Measurements from ENCODE around the gene CAB39. TPM values are rescaled to one million over a fixed set of nuclear protein-coding genes. Genes with fewer than 3 reads are reported as not detected.
A peak's percentile ranks its signal among the peaks of the same experiment; 100 is the strongest.

CAB39 gene
- total RNA-seq, 1 donor from 2014 or later = 92.2 TPM

- TF ChIP-seq, protein P1, sequence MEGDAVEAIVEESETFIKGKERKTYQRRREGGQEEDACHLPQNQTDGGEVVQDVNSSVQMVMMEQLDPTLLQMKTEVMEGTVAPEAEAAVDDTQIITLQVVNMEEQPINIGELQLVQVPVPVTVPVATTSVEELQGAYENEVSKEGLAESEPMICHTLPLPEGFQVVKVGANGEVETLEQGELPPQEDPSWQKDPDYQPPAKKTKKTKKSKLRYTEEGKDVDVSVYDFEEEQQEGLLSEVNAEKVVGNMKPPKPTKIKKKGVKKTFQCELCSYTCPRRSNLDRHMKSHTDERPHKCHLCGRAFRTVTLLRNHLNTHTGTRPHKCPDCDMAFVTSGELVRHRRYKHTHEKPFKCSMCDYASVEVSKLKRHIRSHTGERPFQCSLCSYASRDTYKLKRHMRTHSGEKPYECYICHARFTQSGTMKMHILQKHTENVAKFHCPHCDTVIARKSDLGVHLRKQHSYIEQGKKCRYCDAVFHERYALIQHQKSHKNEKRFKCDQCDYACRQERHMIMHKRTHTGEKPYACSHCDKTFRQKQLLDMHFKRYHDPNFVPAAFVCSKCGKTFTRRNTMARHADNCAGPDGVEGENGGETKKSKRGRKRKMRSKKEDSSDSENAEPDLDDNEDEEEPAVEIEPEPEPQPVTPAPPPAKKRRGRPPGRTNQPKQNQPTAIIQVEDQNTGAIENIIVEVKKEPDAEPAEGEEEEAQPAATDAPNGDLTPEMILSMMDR (IDR thresholded peaks at IDR 0.05; ENCODE audit: borderline replicate concordance) = no peak
- Histone ChIP-seq H3K27me3 (ENCODE audit: low read depth) (no peaks in the 10 kb centered on the region), H3K4me3 (no peak overlapping the region), H3K4me1 (peaks cover 79% of the 10 kb centered on the region), H3K36me3 (peaks cover 3% of the 10 kb centered on the region), H3K27ac (replicated peaks) (peak overlapping the region; percentile 58), H3K9me3 (replicated peaks) (no peaks in the 10 kb centered on the region)
- no peak for DNase-seq
- intact Hi-C loops (cut with micrococcal nuclease) = no loop called here
These were observed 65.1 kb downstream of the CAB39 start for GRCh38 chr2:230777721-230778120.

DNA sequence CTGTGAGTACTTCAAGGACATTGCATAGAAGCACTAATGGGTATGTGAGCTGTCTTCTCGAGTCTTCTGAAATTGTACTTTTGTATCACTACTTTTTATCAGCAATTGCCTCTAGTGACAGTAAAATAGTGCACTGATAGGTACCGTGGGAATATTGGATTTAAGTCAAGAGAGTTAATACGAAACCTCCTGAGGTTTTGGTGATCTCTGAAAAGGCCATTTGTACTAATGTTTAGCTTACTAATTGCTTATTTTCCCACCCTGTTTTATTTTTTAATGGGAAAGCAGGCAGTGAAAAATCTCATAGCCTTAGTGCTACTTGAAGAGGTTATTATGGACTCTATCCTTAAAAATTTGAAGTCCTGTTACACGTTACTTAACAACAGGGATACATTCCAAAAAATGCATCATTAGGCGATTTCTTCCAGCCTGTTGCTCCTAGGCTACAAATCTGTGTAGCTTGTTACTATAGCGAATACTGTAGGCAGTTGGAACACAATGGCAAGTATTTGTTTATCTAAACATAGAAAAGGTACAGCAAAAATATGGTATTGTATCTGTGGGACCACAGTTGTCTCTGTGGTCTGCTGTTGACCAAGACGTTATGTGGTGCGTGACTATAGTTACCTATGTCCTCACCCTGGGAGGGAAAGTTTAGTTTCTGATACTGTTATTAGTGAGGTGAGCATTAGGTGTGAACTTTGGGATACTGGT lies 65.9 kb downstream of the CAB39 start:
- DNase-seq = no peak
- intact Hi-C loops (cut with micrococcal nuclease) = no loop called here
- H3K4me1 ChIP-seq = peaks cover 78% of the 10 kb centered on the region
- TF ChIP-seq, protein P1 (IDR thresholded peaks at IDR 0.05; ENCODE audit: borderline replicate concordance) = no peak
- peaks cover 3% of the 10 kb centered on the region for H3K36me3 ChIP-seq
- H3K27me3 ChIP-seq (ENCODE audit: low read depth) = no peaks in the 10 kb centered on the region
- no peaks in the 10 kb centered on the region for H3K9me3 ChIP-seq (replicated peaks)
- H3K27ac ChIP-seq (replicated peaks) = peak overlapping the region; percentile 58
- no peak overlapping the region for H3K4me3 ChIP-seq

GRCh38 chr2:230779126-230779525 lies 66.5 kb downstream of the CAB39 start:
- Histone ChIP-seq H3K4me1 (peaks cover 74% of the 10 kb centered on the region), H3K27ac (replicated peaks) (peak overlapping the region; percentile 58), H3K27me3 (ENCODE audit: low read depth) (no peaks in the 10 kb centered on the region), H3K4me3 (no peak overlapping the region), H3K36me3 (peaks cover 3% of the 10 kb centered on the region), H3K9me3 (replicated peaks) (no peaks in the 10 kb centered on the region)
- DNase-seq = no peak
- intact Hi-C loops (cut with micrococcal nuclease) = no loop called here
- TF ChIP-seq, protein P1 (IDR thresholded peaks at IDR 0.05; ENCODE audit: borderline replicate concordance) = no peak

- Histone ChIP-seq H3K36me3 (peaks cover 3% of the 10 kb centered on the region), H3K27ac (replicated peaks) (peak overlapping the region; percentile 58), H3K27me3 (ENCODE audit: low read depth) (no peaks in the 10 kb centered on the region), H3K4me3 (no peak overlapping the region), H3K9me3 (replicated peaks) (peaks cover 4% of the 10 kb centered on the region), H3K4me1 (peaks cover 74% of the 10 kb centered on the region)
- TF ChIP-seq, protein P1 (IDR thresholded peaks at IDR 0.05; ENCODE audit: borderline replicate concordance) = no peak
- intact Hi-C loops (cut with micrococcal nuclease) = no loop called here
- DNase-seq = no peak
These were observed 67.0 kb downstream of the CAB39 start for GRCh38 chr2:230779607-230780006.

DNA sequence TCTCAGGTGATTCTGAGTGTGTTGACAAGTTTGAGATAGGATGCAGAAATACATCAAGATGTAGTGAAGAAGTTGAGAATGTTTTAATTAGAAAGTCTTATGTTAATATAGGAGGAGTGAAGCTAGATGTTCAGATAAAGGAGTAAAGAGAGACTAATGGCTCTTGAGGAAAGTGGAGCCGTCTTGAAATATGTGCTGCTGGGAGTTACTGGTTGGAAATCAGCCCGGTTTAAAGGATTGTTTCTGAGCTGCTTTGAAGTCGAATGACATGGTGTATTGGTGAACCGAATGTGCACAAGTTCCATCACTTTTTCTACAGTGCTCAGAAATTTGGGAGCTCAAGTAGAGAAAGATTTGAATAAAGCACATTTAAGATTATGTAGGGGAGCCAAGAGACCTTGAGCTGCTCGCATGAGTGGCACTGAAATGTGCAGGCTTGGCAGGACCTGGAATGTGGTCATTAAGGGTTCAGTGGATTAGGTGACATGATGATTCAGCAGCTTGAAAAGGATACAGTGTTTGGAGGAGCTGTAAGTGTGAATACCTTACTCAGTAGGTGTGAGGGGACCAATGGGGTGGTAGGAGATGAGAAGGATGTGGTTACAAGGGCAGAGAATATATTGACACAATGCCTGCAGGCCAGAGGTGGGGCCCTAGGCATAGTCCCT lies 68.6 kb downstream of the CAB39 start:
- no peak for DNase-seq
- TF ChIP-seq, protein P1 (IDR thresholded peaks at IDR 0.05; ENCODE audit: borderline replicate concordance) = no peak
- Histone ChIP-seq H3K9me3 (replicated peaks) (peaks cover 6% of the 10 kb centered on the region), H3K27ac (replicated peaks) (peak overlapping the region; percentile 71), H3K36me3 (peaks cover 12% of the 10 kb centered on the region), H3K4me3 (no peak overlapping the region), H3K4me1 (peaks cover 71% of the 10 kb centered on the region), H3K27me3 (ENCODE audit: low read depth) (no peaks in the 10 kb centered on the region)
- intact Hi-C loops (cut with micrococcal nuclease) = no loop called here

Data from left ventricle myocardium inferior (tissue), 1 donor.